GM18870 (cell line): ENCODE measurements around the gene ARHGAP1.
A peak's percentile ranks its signal among the peaks of the same experiment; 100 is the strongest.

Source experiments
- ATAC-seq: cut with Tn5 transposase; IDR thresholded peaks from one replicate; pipeline ENCODE4 v1.9.1; 2021; ENCODE audit warnings: moderate library complexity; ENCODE audit not compliant: unreplicated experiment

Gene ARHGAP1

DNA sequence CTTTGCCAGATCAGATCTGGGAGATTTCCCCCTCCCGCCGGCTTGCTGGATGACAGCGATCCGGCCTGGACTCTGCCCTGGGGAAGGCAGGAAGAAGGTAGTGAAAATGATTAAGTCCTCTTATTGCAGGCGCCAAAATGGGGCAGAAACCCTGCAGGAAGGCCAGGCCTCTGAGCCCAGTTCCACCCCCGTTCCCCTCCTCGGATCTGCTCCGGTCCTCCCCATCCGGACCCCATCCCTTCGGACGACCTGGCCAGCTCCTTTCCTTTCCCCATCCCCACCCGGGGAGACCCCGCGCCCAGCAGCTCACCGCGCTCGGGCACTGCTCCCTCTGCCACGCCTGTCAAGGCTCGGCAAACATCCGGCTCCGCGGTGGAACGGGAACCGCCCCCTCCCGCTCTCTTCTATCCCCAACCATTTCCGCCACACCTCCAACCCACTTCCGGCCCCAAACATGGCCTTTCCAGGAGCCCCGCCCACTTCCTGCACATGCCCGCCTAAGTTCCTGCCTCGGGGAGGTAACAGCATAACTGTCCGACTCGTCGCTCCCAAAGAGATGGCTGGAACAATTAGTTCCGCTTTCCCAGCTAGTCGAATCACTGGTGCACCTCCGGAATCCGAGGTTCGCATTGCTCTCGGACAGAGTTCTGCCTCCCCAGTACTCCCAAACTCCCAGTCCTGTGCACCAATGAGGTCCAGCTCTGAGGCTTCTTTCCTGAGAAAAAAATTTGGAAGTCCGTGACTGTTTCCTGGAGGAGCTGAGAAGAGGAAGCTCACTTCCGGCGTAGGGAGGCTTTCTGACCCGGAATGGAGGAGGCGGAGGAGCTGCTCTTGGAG is at the start of gene ARHGAP1, which contains the start of gene ZNF408:
Gene ARHGAP1 (minus strand): TSS at position 379 of the 837 bp plus-strand sequence. CDS start 4,512 bp downstream, outside the sequence.
Gene ZNF408 (plus strand): TSS at position 791 of the 837 bp plus-strand sequence. CDS start 17 bp downstream, at position 808.
- ATAC-seq, result peak; percentile 90

DNA sequence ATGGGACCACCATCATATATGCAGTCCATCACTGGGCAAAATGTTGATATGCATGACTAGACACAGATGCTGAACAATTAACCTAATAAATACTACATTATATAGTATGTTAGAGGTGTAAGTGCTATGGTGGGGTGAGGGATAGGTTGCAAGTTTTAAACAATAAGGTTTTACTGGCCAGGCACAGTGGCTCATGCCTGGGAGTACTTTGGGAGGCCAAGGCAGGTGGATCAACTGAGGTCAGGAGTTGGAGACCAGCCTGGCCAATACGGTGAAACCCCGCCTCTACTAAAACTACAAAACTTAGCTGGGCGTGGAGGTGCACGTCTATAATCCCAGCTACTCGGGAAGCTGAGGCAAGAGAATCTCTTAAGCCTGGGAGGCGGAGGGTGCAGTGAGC is 46.7 kb upstream of the ARHGAP1 start:
- no peak for ATAC-seq

DNA sequence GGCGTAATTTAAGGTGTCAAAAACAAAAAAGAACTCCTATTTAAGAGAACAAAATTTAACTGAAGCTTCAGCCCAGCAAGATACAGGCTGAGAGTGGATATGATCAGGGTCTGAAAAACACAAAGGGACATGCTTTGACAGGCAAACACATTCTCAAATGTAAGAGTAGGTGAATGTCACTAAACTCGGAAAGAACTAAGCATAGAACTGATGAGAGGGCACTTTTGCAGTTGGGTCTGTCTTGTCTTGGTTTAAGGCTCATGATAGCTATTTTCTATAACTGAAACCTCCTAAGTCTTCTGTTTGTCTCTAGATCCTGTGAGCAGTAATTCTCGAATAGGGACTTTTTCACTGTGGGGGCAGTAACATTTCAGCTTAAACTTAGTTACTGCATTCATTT is 45.6 kb upstream of the ARHGAP1 start:
- no peak for ATAC-seq

GRCh38 chr11:46745328-46745727 is 44.9 kb upstream of the ARHGAP1 start:
- ATAC-seq, result no peak

GRCh38 chr11:46743693-46744339 is 43.4 kb upstream of the ARHGAP1 start:
- no peak for ATAC-seq

DNA sequence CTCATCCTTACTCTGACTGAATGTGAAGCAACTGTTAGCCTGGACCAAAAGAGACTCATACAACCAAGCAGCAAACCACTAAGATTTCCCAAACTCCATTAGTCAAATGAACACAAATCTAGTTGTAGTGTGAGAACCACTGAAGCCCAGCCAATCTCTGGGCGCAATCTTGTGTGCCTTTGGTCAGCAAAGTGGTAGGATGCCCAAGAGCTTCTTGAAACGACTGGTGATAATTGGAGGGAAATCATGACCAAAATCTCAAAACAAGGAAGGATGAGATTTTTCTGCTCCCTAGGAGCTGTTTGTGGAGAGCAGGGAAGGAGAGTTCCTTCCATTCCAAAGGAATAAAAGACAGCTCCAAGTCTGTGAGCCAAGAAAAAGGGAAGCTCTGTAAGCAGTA is 42.6 kb upstream of the ARHGAP1 start:
- no peak for ATAC-seq

DNA sequence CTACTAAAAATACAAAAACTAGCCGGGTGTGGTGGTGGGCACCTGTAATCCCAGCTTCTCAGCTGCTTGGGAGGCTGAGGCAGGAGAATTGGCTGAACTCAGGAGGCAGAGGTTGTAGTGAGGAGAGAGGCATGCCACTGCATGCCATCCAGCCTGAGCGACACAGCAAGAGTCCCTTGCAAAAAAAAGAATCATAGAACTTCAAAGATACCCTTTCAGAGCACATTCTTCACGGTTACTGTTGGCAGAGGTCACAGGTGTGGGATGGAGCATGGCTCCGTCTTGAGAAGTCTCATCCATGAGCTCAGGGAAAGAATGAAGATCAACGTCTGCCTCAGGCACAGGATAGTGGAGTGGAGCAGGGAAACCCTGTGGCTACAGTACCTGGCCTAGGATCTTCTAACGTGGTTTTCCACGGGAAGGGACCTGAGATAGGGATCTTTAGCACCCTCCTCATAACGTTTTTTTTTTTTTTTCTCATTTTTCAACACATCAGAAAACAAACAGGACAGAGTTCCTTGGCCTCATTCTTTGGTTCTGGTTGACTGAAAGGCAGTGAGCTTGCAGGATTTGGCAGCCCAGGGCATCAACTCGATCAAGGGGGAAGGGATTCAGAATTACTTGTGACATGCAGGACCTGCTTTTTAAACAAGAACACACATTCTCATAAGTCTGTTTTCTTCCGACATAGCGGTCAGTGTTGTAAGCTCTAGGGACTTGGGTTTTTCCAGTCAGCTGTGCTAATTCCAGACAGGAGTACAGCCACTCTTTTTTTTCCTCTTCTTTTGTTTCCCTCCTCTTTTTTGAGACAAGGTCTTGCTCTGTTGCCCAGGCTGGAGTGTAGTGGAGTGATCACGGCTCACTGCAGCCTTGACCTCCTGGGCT is 41.4 kb upstream of the ARHGAP1 start:
- ATAC-seq, result no peak

DNA sequence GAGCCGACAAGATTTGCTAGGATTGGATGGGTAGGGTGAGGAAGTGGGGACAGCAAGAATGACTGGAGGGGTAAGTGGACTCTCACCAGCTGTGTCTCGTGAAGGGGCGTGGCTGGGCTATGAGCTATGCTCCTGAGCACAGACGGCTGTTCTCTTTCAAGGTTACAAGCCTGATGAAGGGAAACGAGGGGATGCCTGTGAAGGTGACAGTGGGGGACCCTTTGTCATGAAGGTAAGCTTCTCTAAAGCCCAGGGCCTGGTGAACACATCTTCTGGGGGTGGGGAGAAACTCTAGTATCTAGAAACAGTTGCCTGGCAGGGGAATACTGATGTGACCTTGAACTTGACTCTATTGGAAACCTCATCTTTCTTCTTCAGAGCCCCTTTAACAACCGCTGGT is 38.5 kb upstream of the ARHGAP1 start:
- no peak for ATAC-seq

DNA sequence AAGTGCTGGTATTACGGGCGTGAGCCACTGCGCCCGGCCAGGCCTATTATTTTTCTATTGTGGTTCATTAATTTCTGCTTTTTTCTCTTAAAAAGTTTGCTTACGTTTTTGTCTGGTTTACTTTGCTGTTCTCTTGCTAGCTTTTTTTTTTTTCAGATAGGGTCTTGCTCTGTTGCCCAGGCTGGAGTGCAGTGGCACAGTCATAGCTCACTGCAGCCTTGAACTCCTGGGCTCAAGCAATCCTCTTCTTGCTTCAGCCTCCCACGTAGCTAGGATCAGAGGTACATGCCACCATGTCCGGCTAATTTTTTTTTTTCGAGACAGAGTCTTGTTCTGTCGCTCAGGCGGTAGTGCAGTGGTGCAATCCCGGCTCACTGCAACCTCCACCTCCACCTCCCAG is 37.3 kb upstream of the ARHGAP1 start:
- ATAC-seq, result no peak

- ATAC-seq, result no peak
These were observed 36.2 kb upstream of the ARHGAP1 start for GRCh38 chr11:46736615-46737014.

DNA sequence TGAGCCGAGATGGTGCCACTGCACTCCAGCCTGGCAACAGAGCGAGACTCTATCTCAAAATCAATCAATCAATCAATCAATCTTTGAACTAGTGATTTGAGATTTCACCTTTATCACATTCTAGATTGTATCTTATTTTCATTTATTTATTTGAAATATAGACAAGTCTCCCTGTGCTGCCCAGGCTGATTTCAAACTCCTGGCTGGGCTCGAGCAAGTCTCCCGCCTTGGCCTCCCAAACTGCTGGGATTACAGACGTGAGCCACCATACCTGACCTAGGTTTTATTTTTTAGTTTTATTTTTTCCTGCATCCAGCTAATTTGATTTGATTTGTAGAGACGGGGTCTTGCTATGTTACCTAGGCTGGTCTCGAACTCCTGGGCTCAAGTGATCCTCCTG is 35.7 kb upstream of the ARHGAP1 start:
- no peak for ATAC-seq

GRCh38 chr11:46733234-46733633 is 32.8 kb upstream of the ARHGAP1 start:
- no peak for ATAC-seq

DNA sequence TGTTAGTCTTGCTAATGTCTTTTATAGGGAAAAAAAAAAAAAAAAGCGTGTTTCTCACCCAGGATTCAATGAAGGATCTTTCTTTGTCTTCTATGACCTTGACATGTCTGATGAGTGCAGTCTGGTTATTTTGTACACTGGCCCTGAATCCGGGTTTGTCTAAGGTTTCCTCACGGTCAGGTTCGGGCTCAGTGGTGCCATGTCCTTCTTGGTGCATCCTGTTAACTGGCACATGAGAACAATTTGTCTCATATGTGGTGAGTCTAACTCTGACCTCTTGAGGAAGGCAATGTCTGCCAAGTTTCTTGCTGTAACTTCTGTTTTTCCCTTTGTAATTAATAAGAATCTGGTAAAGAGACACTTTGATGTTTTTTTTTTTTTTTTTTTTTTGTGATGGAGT is 31.1 kb upstream of the ARHGAP1 start:
- no peak for ATAC-seq

GRCh38 chr11:46729110-46730027 is 28.9 kb upstream of the ARHGAP1 start:
- ATAC-seq, result no peak

DNA sequence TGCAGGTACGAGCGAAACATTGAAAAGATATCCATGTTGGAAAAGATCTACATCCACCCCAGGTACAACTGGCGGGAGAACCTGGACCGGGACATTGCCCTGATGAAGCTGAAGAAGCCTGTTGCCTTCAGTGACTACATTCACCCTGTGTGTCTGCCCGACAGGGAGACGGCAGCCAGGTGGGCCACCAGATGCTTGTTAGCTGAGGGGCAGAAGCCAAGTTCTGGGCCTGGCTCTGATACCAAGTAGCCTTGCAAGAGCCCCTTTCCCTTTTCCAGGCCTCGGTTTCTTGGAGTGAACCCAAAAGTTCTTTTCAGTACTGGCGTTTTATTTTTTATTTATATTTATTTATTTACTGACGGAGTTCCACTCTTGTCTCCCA is 28.2 kb upstream of the ARHGAP1 start:
- ATAC-seq, result no peak

GRCh38 chr11:46727952-46728658 is 27.7 kb upstream of the ARHGAP1 start:
- ATAC-seq, result no peak

DNA sequence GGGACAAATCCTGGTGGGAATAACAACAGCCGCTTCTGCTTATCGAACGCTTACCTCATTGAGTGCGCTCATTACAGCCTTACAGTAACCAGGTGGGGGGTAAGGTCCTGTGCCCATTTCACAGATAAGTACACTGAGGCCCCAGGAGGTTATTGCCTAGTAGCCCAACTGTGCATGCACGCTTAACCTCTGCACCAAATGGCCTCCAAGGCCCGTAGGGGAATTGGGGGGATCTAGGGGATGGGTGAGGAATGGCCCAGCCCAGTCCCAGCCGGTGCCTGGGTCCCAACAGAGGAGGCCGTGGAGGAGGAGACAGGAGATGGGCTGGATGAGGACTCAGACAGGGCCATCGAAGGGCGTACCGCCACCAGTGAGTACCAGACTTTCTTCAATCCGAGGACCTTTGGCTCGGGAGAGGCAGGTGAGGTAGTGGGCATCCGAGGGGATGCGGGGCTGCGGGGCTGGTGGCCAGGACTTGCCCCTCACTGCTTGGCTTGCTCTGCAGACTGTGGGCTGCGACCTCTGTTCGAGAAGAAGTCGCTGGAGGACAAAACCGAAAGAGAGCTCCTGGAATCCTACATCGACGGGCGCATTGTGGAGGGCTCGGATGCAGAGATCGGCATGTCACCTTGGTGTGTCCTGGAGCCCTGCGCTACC is 25.9 kb upstream of the ARHGAP1 start:
- ATAC-seq, result no peak

DNA sequence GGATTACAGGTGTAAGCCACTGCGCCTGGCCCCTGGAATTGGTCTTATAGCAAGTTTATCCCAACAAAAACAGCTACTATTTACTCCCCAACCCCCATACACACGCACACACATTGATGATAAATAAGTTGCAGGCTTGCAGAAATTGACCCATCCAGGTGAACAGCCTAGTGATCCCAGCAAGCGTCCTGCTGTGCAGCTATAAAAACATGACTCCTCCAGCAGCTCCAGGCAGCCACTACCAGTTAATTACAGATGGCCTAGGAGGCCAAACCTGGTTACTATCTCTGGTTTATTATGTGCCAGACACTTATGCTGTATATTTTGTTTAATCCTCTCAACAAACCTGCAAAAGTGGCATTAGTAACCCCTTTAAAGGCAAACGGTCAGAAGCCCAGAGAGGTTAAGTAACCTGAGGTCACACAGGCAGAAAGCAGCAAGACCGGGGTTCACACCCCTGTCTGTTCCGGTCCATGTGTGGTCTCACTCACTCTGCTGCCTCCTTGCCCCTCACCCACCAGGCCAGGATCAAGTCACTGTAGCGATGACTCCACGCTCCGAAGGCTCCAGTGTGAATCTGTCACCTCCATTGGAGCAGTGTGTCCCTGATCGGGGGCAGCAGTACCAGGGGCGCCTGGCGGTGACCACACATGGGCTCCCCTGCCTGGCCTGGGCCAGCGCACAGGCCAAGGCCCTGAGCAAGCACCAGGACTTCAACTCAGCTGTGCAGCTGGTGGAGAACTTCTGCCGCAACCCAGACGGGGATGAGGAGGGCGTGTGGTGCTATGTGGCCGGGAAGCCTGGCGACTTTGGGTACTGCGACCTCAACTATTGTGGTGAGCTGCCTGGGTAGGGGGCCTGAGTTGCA is 25.2 kb upstream of the ARHGAP1 start:
- no peak for ATAC-seq
